HAP-1 (cell line): ENCODE measurements around the gene OTULINL.
"Not testable (repeated sequence)": the region's sequence is repeated elsewhere in the genome, so short reads cannot be mapped to it uniquely, and the experiment has no call there.

Source experiments
- DNase-seq, 2 experiments: peaks; one replicate each; pipeline ENCODE4 v3.0.0-alpha.2; 2016 to 2020; ENCODE audit warnings: low spot score in 2 of 2
- H3K27me3 ChIP-seq: fragments of 250-450 bp; sonication (Bioruptor Pico); 2 replicates; pipeline ENCODE4 v1.5.1; 2020; ENCODE audit warnings: low read depth, mild to moderate bottlenecking, moderate library complexity
- H3K36me3 ChIP-seq: fragments of 250-450 bp; sonication (Bioruptor Pico); replicated peaks from 2 replicates; pipeline ENCODE4 v1.5.1; 2020; ENCODE audit warnings: mild to moderate bottlenecking
- H3K4me1 ChIP-seq: fragments of 250-450 bp; sonication (Bioruptor Pico); 2 replicates; pipeline ENCODE4 v1.5.1; 2020; ENCODE audit warnings: mild to moderate bottlenecking
- H3K4me3 ChIP-seq: fragments of 250-450 bp; sonication (Bioruptor Pico); 2 replicates; pipeline ENCODE4 v1.5.1; 2020; ENCODE audit warnings: mild to moderate bottlenecking, moderate library complexity
- H3K9me3 ChIP-seq: fragments of 250-450 bp; sonication (Bioruptor Pico); 2 replicates; pipeline ENCODE4 v1.5.1; 2020; ENCODE audit warnings: mild to moderate bottlenecking, moderate library complexity
- in situ Hi-C: fragments of 300-500 bp; cut with MboI; formaldehyde crosslinking; loops from 3 replicates; pipeline ENCODE4 v1.14.3; 2020; ENCODE audit warnings: low sequenced_read_pairs, inconsistent platforms, mixed read lengths

OTULINL gene

DNA sequence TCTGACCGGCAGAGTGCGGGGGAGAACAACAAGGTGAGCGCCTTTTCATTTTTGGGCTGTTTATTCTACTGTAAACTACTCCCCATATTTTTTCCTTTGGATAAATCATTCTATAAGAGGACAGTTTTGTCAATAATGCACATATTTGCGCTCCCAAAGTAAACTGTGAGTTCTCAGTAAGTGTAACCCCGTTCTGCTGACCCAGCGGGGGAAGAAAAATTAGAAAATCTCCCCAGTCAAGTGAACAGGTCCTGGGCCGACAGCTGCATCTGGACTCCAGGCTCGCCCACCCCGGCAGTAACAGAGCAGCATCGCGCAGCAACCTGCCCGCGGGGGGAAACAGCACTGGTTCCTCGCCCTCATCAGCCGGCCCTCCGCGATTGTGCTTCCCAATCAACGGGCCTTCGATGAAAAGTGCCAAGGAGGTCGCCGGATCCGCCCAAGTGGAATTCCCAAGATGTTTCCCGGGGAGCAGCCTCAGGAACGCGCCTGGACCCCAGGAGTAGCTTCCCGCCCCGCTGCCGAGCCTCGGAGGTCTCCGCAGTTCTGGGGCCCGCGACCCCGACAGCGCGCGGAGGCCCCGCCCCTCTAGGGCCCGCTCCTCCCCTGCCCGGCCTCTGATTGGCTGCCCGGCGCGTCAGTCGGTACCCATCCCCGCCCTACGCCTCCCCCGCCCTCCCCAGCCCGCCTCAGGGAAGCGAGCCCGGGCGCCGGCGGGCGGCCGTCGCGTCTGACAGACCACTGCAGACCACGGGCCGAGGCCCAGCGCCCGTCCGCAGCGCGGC lies at the start of gene OTULINL:
TSS of gene OTULINL (plus strand) at position 687 of the 785 bp plus-strand sequence. CDS start 103 bp downstream, outside the sequence.
- no peaks in the 10 kb centered on the region for H3K9me3 ChIP-seq
- in situ Hi-C loops = no loop called here
- DNase-seq = peak; percentile 75 to 93
- H3K4me3 ChIP-seq = peak within 1 kb of the TSS; percentile 57
- H3K27me3 ChIP-seq = no peaks in the 10 kb centered on the region; the same call in 1 of the 2 replicates
- H3K4me1 ChIP-seq = no peaks in the 10 kb centered on the region; the same call in 1 of the 2 replicates
- no peaks in the 10 kb centered on the region for H3K36me3 ChIP-seq

DNA sequence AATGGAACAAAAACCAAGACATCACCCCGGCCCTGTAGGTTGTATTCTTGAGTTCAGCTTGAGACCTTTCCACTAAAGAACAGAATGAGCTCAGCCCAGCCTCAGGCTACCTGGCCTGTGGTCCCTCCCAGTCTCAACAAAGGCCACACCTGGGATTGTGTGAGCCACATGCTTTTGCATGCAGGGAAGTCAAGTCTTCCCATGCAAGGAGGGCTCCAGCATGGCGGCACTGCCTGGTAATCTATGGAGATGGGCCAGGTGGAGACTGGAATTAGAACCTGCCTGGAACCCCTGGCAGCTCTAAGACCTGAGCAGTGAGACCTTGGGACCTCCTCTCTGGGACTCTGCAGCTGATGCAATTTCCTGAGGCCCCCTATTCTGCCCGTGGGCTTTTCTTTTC lies 49.4 kb upstream of the OTULINL start:
- Histone ChIP-seq H3K27me3 (no peaks in the 10 kb centered on the region), H3K9me3 (no peaks in the 10 kb centered on the region), H3K36me3 (no peaks in the 10 kb centered on the region), H3K4me1 (no peaks in the 10 kb centered on the region), H3K4me3 (no peak overlapping the region)
- no peak for DNase-seq
- in situ Hi-C loops = no loop called here

DNA sequence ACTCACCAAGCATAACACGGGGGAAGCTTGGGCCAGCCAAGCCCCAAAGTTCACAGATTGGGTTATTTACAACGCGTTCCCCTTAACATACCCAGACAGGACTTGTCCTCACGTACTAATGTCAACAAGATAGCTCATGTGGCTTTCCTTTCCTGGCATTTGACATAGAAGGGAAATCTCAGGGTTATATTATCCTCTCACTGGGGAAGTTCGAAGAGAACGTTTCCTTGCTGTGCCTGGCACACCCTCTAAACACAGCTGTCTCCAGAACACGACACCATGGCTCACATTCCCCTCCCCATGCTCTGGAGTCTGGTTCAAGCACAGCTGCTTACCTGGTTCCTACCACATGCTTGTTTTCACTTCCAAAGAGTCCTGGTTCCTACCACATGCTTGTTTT lies 46.8 kb upstream of the OTULINL start:
- no peaks in the 10 kb centered on the region for H3K36me3 ChIP-seq
- no peak for DNase-seq
- in situ Hi-C loops = no loop called here
- H3K4me3 ChIP-seq = no peak overlapping the region
- H3K27me3 ChIP-seq = no peaks in the 10 kb centered on the region
- H3K9me3 ChIP-seq = no peaks in the 10 kb centered on the region
- no peaks in the 10 kb centered on the region for H3K4me1 ChIP-seq

DNA sequence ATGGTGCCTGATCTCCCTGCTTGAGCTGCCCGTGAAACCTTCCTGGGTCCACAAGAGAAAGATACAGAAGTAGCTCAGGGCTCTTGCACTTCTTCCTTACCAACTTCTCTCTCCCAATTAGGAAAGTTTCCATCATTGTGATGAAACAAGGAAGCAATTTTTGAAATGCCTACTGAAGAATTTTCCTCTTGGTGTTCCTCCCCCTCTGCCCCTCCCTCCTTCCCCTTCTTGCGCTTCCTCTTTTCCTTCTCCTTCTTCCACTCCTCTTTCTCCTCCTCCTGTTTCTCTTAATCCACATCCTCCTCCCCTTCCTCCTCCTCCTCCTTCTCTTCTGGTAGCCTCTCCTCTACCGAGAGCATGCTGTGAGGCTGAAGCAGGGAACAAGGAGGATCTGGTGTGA lies 36.3 kb upstream of the OTULINL start:
- Histone ChIP-seq H3K9me3 (no peaks in the 10 kb centered on the region), H3K27me3 (no peaks in the 10 kb centered on the region), H3K4me1 (no peaks in the 10 kb centered on the region), H3K4me3 (no peak overlapping the region), H3K36me3 (no peaks in the 10 kb centered on the region)
- no peak for DNase-seq
- in situ Hi-C loops = no loop called here

DNA sequence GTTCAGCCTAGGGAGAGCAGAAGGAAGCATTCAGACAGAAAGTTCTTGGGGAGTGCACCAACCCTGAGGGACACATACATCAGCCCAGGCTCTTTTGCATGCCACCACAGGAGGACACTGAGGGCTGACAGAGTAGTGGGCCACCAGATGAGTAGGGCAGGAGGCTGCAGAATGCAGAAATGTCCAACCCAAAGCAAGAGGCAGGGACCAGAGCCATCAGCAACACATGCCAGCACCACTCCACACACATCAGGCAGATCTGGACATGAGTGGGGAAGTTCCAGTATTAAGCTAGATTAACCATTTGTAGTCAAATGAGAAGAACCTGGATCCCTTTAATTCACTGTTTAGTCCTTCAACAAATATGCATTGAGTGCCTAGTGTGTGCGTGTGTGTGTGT lies 35.7 kb upstream of the OTULINL start:
- in situ Hi-C loops = no loop called here
- H3K4me3 ChIP-seq = no peak overlapping the region
- DNase-seq = no peak
- H3K4me1 ChIP-seq = no peaks in the 10 kb centered on the region
- no peaks in the 10 kb centered on the region for H3K27me3 ChIP-seq
- H3K36me3 ChIP-seq = no peaks in the 10 kb centered on the region
- H3K9me3 ChIP-seq = no peaks in the 10 kb centered on the region

DNA sequence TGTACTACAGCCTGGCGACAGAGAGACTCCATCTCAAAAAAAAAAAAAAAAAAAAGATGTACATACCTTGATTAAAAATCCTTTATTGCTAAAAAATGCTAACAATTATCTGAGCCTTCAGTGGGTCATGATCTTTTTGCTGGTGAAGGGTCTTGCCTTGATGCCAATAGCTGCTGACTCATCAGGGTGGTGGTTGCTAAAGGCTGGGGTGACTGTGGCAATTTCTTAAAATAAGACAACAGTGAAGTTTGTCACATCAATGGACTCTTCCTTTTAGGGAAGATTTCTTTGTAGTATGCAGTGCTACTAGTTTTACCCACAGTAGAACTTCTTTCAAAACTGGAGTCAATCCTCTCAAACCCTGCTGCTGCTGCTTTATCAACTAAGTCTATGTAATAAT lies 33.9 kb upstream of the OTULINL start:
- Histone ChIP-seq H3K4me1 (no peaks in the 10 kb centered on the region), H3K4me3 (no peak overlapping the region), H3K36me3 (no peaks in the 10 kb centered on the region), H3K9me3 (no peaks in the 10 kb centered on the region), H3K27me3 (no peaks in the 10 kb centered on the region)
- DNase-seq = no peak
- in situ Hi-C loops = no loop called here

DNA sequence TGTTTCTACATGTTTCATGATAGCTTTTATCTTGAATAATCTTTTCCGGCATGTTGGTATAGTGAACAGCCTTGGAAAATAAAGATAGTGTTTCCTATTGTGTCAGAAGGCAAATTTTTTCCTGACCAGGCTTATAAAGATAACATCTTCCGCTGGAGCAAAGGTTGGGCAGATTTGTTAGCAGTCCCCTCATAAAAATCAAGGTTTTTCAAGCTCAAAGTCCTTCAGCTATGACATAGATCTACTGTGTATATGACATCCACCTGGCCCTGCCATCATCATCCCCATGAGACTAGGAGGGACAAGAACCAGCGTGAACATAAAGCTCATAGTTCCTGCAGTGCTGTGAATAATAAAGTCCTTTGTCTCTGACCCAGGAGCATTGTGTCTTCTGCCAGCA lies 30.4 kb upstream of the OTULINL start:
- no peaks in the 10 kb centered on the region for H3K27me3 ChIP-seq
- H3K4me3 ChIP-seq = no peak overlapping the region
- H3K4me1 ChIP-seq = no peaks in the 10 kb centered on the region
- H3K9me3 ChIP-seq = no peaks in the 10 kb centered on the region; the same call in 1 of the 2 replicates
- no peaks in the 10 kb centered on the region for H3K36me3 ChIP-seq
- no peak for DNase-seq
- in situ Hi-C loops = no loop called here

DNA sequence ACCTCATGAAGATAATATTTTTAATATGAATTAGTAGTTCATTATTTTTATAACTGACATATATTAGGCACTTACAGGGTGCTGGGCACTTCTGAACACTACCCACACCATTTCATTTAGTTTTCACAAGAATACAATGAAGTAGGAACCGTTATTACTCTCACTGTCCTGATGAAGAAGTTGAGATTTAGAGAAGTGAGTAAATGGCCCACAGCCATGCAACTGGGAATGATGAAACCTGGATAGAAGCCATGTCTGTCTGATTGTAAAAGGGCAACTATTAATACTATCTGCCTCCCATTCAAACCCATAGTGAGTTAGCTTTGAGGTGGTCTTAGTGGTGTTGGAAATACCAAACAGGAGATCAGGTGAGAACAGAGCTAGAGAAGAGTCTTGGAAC lies 29.6 kb upstream of the OTULINL start:
- in situ Hi-C loops = no loop called here
- Histone ChIP-seq H3K9me3 (no peaks in the 10 kb centered on the region; the same call in 1 of the 2 replicates), H3K36me3 (no peaks in the 10 kb centered on the region), H3K4me3 (no peak overlapping the region), H3K4me1 (no peaks in the 10 kb centered on the region), H3K27me3 (no peaks in the 10 kb centered on the region)
- DNase-seq = no peak

DNA sequence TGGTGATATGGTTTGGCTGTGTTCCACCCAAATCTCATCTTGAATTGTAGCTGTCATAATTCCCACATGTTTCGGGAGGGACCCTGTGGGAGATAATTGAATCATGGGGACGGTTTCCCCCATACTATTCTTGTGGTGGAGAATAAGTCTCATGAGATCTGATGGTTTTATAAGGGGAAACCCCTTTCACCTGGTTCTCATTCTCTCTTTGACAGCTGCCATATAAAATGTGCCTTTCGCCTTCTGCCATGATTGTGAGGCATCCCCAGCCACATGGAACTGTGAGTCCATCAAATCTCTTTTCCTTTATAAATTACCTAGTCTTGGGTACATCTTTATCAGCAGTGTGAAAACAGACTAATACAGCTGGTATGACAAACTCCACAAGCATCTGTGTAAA lies 27.3 kb upstream of the OTULINL start:
- DNase-seq, H3K4me1 ChIP-seq, H3K4me3 ChIP-seq, H3K36me3 ChIP-seq, in situ Hi-C loops, H3K27me3 ChIP-seq, H3K9me3 ChIP-seq: not testable (repeated sequence)

DNA sequence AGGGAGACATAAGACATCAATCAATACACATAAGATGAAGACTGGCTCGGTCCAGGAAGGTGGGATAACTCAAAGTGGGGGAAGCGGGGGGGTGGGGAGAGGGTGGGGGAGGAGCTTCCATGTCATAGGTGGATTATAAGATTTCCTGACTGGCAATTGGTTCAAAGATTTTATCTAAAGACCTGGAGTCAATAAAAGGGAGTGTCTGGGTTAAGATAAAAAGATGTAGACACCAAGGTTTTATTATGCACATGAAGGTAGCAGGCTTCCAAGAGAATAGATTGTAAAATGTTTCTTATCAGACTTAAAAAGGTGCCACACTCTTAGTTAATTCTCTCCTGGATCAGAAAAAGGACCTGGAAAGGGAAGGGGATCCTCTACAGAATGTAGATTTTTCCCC lies 25.6 kb upstream of the OTULINL start:
- no peaks in the 10 kb centered on the region; the same call in 1 of the 2 replicates for H3K9me3 ChIP-seq
- H3K36me3 ChIP-seq = no peaks in the 10 kb centered on the region
- in situ Hi-C loops = no loop called here
- H3K4me3 ChIP-seq = no peak overlapping the region
- no peaks in the 10 kb centered on the region for H3K4me1 ChIP-seq
- no peak for DNase-seq
- H3K27me3 ChIP-seq = peaks cover 5% of the 10 kb centered on the region

DNA sequence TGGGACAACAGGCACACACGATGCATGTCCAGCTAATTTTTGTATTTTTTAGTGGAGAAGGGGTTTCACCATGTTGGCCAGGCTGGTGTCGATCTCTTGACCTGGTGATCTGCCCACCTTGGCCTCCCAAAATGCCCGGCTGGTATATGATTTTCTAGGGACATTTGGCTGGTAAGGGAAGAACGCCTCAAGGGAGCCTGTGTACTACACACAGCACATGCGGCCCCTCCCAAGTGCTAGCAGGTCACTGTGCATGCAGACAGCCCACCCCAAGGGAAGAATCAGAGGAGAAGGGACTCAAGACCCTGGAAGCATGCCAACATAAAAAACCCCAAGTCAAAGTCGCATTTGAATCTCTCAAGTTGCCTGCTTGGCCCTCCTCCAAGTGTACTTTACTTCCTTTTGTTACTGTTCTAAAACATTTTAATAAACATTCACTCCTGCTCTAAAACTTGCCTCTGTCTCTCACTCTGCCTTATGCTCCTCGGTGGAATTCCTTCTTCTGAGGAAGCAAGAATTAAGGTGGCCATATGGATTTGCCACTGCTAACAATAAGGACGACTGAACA lies 24.3 kb upstream of the OTULINL start:
- H3K36me3 ChIP-seq = no peaks in the 10 kb centered on the region
- peak in 1 of 2 experiments; percentile 29 for DNase-seq
- H3K27me3 ChIP-seq = peaks cover 5% of the 10 kb centered on the region
- H3K9me3 ChIP-seq = no peaks in the 10 kb centered on the region; the same call in 1 of the 2 replicates
- H3K4me1 ChIP-seq = no peaks in the 10 kb centered on the region
- in situ Hi-C loops = no loop called here
- no peak overlapping the region for H3K4me3 ChIP-seq

DNA sequence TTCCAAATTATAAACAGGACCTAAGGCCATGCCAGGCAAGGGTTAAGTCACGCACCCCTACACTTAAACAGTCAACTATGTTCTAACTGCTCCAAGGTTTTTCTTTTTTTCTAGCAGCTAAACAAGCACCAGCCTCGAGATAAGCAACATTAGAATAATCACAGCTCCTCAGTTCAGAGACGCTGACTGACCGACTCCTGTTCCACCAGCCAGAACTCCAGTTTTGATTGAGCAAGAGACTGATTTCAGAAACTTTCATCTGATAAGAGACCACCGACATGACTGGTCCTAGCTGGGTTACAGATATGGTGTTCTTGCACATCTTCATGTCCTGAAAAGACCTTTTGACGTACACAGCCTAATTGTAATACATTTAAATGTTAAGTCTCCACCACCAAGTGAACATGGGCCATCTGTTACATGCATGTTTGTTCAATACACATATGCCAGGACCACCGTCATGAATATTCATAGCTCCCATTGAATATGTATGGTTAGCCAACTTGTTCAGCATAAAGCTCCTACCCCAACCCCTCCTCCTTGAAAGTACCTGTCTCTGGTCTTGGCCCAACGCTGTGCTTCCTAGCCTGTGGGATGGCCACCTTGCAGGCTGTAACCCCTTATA lies 23.7 kb upstream of the OTULINL start:
- no peaks in the 10 kb centered on the region; the same call in 1 of the 2 replicates for H3K9me3 ChIP-seq
- no peak for DNase-seq
- H3K4me1 ChIP-seq = no peaks in the 10 kb centered on the region
- no peak overlapping the region for H3K4me3 ChIP-seq
- peaks cover 5% of the 10 kb centered on the region for H3K27me3 ChIP-seq
- H3K36me3 ChIP-seq = no peaks in the 10 kb centered on the region
- in situ Hi-C loops = no loop called here

DNA sequence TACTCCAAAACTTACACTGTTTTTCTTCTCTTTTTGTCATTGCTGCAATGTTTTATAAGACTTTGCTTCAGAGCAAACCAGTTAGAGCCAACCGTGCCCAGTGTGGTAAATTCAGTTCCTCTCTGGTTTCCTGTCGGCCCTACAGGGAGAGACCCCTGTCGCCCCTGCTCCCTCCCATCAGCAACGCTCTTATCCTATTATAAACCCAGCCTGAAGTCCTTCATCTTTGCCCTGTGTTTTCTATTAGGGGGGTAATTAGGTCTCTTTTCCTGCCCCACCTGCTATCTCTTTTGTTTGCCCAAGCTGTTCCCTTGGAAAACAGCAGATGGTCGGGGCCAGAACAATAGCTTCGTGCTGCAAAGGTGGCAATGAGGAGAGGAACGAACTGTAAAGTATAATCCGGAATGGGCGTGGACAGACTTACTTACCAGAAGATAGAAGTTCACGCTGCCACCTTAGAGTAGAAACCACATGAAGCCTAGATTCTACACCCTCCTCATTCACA lies 21.4 kb upstream of the OTULINL start:
- H3K4me1 ChIP-seq = no peaks in the 10 kb centered on the region
- in situ Hi-C loops = no loop called here
- H3K36me3 ChIP-seq = no peaks in the 10 kb centered on the region
- H3K4me3 ChIP-seq = no peak overlapping the region
- peaks cover 5% of the 10 kb centered on the region for H3K27me3 ChIP-seq
- DNase-seq = peak in 1 of 2 experiments; percentile 36
- H3K9me3 ChIP-seq = no peaks in the 10 kb centered on the region

DNA sequence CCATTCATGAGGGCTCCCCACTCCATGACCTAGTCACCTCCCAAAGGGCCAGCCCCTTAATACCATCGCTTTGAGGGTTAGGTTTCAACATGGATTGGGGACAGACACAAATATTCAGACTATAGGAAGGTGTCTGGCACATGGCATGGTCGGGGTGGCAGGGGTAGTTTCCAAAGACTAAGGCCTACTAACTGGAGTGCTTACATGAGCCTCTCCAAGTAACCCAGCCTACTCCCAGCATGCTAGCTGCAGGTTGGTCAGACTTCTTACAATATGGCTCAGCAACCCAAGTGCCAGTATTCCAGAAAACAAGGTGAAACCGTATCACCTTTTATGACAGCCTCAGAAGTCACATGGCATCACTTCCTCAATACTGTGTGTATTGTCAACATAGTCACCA lies 19.9 kb upstream of the OTULINL start:
- no peaks in the 10 kb centered on the region for H3K9me3 ChIP-seq
- in situ Hi-C loops = no loop called here
- DNase-seq = no peak
- H3K4me3 ChIP-seq = no peak overlapping the region
- peaks cover 5% of the 10 kb centered on the region for H3K27me3 ChIP-seq
- no peaks in the 10 kb centered on the region for H3K4me1 ChIP-seq
- H3K36me3 ChIP-seq = no peaks in the 10 kb centered on the region
